ENCODE results near the gene CEP164.
"Not testable (repeated sequence)": the region's sequence is repeated elsewhere in the genome, so short reads cannot be mapped to it uniquely, and the experiment has no call there.

CEP164 gene

DNA sequence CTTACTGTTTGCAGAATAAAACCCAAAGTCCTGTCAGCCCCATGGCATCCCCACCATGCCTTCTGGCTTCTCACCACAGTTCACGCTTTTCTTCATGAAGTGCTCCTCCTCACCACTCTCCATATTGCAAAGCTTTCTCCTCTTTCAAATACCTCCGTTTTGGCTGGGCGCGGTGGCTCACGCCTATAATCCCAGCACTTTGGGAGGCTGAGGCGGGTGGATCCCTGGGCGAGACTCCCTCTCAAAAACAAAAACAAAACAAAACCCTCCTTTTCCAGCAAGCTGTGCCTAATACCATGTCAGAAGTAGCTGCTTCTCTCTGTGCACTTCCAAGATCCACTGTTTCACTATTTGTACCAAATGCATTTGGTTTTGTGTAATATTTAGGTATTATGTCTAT lies 18.3 kb upstream of the CEP164 start:
- DNase-seq: no peak

DNA sequence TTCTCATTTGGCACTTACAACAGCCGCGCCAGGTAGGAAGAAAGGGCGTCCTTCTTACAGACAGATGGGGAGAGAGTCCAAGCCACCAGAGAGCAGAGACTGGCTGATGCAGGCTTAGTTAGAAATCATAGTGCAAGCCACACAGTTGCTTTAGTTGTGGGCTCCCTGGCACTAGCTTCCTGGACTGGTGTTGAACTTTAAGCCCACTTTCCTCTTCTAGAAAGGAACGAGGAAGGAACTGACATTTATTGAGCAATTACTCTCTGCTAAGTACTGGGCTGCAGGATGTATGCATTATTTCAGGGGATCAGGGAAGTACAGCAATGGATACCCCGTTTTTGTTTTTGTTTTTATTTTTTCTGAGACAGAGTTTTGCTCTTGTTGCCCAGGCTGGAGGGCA lies 14.6 kb upstream of the CEP164 start:
- no peak for DNase-seq

DNA sequence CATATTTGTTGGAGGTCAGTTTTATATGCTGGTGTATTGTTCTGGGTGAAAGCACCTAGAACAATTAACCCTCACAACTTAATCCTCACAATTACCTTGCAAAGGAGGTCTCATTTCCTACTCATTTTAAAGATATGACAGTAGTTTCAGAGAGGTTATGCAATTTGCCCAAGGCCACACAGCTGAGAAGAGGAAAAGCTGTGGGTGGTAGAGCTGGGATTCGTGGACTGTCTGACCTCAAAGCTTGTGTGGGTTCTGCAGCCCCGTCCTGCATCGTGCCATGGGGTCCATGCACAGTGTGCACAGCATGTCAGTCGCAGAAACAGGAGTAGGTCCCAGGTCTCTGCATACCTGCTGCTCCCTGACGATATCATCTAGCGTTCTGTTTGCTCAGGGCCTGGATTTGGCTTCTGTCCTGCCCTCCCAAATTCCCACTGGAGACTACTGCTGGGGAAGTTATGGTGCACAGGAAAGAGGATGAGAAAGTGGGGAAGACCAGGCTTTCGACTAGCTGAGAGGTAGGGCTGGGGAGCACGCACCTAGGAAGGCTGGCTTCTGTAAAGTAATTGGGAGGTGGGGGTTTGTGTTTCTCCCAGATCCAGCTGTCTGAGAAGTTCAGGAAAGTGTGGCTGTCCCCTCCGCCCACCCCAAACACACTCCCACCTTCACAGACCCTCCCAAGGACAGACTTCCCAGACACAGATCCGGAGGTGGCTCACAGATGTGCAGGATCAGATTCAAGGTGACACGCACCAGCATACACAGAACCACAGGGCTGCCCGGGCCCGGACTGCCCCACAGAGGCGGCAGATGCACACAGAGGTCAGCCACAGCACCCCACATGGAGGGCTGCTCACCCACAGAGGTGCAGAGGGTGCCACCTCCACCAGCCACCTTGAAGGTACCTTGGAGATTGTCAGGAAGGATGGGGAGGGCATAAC lies 13.6 kb upstream of the CEP164 start:
- no peak for DNase-seq

DNA sequence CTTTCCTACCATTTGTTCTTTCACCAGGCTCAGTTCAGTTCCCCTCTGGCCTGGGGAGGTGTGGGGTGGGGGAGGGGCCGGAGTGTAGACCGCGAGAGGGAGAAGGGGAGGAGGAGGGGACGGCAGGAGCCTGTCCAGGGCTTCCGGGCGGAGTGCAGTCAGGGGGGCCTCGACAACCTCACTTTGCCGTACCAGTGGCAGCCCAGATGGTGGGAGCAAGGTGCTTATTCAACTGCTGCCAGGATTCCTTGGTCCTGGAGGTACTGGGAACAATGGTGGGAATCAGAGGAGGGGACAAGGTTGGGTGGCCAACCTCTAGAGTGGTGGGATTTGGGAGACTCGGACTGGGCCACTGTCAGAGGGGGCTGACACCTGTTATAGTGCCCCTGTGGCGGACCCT lies 12.8 kb upstream of the CEP164 start:
- DNase-seq: no peak

DNA sequence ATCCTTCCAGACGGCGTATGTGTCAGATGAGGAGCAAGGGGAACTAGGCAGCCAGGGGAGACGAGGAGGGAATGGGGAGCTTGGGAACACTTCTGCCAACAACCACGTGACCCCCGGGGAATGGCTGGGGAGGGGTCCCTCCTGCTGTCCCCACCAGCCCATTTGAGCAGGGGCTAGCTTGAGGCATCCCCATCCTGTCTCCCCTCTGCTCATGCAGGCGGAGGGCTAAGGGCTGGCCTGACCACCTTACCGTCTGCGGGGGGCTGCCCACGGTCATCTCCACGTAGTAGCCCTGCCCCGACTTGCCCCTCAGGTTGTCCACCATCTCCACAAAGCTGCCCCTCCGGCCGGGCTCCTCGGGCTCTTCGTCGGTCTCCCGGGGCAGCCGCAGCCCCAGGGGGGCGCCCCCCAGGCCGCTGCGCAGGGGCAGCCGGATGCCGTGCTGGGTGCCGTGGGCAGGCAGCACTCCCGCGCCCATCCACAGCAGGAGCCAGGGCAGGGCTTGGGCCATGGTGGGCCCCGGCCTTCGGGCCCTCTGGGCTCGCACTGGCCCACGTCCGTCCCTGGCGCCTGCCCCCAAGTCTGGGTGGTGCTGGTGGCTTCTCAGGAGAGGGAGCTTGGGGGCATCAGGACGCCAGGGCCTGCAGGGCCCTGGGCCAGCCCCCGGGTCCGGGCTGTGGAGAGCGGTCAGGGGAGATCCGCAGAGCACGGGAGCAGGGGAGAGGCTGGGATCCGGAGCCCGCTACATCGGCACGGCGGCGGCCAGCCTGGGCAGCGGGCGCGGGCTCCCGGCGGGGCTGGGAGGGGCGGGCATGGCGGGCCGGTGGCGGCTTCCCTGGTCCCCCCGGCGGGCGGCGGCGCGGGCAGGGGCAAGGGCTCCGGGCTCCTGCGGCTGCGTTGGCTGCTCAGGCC lies 12.1 kb upstream of the CEP164 start:
- peak; percentile 68 for DNase-seq

DNA sequence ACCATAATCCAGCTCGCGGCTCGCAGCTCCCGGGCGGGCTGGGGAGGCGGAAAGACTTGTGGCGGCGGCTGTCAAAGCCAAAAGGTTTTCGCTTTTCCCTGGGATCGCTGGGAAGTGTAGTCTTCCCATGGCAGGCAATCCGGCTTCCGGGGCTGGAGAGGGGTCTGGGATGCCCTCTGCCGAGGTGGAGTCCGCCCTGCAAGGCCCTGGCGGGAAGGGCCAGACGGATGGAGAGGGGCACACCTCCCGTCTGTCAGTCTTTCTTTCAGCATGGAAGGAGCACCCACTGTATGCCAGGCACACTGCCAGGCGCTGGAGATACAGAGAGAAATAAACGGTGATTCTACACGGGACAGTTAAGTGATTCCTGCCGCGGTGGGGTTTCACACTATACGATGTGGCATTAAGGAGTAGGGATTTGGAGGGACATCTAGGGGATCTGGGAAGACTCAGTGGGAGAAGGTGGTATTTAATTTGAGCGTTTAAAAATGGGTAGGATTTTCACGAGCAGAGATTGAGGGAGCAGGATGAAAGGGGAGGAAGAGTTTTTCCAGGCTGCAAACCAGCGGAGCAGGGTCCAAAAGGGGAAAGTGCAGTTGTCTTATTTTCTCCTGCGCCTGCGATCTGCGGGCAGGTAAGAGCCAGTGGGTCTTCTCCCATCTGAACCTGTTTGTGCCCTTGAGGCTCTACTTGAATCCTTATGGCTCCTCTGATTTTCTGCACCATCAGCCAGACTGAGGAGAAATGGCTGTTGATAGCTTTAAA lies 11.3 kb upstream of the CEP164 start, which contains the start of gene BACE1:
Gene BACE1 (minus strand): TSS at position 60 of the 765 bp plus-strand sequence. CDS start 461 bp downstream, outside the sequence.
- DNase-seq: no peak

DNA sequence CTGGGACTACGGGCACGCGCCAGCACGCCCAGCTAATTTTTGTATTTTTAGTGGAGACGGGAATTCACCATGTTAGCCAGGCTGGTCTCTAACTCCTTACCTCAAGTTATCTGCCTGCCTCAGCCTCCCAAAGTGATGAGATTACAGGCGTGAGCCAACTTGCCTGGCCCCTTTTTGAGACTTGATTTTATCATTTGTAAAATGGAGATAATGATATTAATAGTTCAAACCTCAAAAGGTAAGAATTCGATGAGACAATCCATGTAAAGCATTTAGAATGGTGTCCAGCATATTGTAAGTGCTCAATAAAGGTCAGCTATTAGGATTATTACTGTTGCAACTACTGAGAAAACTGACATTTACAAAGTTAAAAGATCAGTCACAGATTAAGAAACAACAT lies 8.9 kb upstream of the CEP164 start:
- DNase-seq: no peak

DNA sequence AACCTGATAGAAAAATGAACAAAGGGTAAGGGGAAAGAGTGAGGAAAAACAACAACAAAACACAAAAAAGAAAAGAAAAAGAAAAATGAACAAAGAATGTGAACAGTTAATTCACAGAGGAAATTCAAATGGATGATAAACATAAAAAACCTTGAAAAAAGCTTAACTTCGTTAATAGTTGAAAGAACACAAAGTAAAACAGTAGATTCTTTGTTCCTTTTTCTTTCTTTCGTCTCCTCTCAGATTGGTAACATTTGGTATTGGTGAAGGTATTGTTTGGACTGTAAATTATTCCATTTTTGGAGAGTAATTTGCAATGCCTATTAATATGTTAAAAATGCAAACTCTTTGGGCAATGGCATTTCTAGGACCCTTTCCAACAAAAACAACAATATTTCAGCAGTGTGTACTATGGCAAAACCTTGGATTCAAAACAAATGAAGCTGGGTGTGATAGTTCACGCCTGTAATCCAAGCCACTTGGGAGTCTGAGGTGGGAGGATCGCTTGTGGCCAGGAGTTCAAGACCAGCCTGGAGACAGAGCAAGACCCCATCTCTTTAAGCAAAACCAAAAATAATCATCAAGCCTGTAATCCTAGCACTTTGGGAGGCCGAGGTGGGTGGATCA lies 8.3 kb upstream of the CEP164 start:
- DNase-seq: no peak

DNA sequence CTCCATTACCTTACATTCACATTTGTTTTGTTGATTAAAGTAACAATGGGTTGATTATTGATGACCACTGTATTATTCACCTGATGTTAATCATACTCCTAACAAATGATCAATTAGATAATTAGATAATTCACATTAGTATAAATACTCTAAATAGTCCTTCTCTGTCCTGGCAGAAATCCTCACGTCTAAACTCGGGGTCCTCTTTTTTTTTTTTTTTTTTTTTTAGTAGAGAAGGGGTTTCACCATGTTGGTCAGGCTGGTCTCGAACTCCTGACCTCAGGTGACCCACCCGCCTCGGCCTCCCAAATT lies 443 bp upstream of the CEP164 start:
- DNase-seq: not testable (repeated sequence)

DNA sequence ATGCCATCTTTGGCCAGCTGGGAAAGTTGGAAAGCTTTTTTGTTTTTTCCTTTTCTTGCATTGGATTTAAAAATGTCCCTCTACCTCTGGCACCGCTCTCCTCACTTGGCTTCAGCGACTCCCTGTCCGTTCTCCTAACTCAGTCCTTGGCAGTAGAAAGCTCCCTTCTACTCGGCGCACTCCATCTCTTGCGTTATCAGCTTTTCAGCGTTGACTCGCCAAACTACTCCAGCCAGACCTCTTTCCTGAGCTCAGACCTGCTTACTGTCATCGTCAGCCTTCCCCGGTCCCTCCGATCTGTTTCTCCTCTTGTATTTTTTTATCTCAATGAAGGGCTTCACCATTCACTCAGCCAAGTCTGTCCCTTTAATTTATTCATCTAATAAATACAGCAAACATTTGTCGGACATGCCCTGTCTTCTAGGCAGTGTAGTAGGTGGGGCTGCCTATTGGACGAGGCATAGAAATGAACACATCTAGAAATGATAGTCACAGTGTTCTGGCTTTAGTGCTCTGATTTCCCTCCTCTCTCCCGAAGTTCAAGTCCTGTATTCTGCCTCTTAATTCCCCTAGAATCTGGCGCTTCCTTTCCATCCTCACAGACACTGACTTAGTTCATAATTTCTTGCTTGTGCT lies 839 bp downstream of the CEP164 start:
- no peak for DNase-seq

DNA sequence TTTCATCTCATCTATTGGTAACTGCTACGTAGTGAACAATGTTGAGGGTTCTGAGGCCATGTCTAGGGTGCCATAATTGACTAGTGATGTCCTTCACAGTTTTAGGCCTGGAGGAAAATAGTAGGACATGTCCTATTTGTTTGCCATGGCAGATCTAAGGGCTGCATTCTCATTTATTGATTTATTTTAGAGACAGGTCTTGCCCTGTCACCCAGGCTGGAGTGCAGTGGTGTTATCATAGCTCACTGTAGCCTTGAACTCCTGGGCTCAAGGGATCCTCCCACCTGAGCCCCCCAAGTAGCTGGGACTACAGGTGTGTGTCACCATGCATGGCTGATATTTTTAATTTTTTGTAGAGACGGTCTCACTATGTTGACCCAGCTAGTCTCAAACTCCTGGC lies 5.2 kb downstream of the CEP164 start:
- no peak for DNase-seq

DNA sequence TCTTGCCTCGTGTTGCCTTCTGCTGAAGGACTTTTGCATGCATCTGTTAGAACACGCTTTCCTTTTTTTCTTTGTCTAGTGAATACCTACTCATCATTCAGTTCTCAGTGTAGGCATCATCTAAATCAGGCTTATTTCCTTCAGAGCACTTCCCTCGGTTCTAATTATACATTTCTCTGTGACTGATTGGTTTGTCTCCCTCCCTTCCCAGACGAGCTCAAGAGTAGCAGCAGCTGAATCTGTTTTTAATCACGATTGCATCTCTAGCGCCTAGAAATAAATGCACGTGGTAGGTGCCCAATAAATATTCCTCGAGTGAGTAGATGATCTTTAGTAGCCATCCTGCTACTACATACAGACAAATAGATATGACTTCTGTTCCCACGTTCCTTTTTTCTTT lies 6.3 kb downstream of the CEP164 start:
- no peak for DNase-seq

DNA sequence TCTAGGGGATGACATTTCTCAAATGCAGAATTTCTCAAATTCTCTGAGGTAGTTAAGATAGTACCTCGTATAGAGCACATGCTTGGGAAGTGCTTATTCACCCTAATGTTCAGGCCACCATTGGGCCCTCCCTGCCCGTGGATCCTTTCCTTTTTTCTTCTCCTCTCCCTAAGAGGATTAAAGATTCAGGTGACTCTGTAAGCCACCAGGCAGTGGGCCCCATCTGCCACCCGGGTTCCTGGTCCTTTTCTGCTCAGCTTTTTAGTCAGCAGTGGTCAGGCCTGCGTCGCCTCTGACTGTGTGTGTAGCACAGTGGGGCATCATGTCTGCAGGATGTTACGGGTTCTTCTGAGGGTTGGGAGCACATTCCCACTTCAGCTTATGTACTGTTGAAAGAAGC lies 7.2 kb downstream of the CEP164 start:
- no peak for DNase-seq

DNA sequence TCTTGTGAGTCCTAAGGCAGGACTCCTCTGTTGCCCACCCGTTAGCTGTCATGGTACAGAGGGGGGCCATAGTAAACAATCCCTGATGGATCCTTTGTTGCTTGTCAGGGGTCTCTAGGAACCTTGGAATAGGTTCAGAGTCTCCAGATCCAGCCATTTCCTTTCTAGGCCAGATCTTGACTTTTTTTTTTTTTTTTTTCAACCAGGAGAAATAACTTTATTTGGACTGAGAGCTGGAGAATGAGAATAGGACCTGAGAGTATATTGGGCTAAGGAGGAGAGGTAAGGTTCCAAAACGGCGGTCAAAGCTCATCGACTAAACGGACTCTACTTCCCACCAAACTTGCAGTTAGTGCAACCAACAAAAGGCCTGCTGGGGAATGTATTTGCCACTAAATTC lies 7.7 kb downstream of the CEP164 start:
- DNase-seq: no peak

DNA sequence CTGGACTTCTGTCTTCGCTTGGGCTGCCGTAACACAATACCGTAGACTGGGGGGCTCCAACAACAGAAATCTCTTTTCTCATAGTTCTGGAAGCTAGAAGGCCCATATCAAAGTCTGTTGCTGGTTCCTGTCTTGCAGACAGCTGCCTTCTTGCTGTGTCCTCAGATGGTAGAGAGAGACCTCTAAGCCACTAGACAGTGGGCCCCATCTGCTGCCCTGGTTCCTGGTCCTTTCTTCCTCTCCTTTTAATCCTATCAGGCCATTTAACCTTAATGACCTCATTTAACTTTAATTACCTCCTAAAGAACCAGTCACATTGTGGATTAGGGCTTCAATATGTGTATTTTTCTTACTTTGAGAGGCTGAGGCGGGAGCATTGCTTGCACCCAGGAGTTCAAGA lies 9.4 kb downstream of the CEP164 start:
- DNase-seq: no peak

DNA sequence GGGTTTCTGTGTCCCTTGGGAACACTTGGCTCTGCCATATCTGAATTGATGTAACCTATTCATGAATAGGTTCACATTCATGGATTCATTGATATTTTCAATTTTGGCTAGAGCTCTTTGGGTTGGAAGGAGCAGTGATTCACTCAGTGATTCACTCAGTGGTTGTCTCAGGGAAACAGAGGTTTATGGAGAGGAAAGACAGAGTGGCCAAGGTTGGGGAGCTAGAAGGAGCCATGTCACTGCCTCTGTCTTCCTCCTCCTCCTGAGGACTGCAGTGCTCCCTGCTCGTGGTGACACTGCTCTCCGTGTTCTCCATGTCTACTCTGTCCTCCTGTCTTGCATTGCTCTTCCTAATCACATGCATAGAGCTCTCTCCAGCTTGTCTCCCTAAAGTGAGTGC lies 17.4 kb downstream of the CEP164 start:
- DNase-seq: no peak

DNA sequence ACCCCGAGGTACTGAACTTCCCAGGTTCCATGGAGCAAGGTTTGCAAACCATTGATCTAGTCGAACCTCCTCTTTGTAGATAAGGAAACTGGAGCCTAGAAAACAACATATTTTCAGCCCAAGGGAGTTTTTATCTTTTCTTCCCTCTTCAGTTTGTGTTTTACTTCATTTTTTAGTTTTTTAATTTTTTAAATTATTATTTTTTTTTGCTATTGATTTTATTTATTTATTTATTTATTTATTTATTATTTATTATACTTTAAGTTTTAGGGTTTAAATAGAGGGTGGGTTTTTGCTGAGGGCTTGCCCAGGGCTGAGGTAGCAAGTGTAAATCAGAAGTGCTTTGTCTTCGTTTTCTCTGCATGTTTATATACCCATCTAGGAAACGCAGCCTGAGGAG lies 26.9 kb downstream of the CEP164 start:
- DNase-seq: no peak

DNA sequence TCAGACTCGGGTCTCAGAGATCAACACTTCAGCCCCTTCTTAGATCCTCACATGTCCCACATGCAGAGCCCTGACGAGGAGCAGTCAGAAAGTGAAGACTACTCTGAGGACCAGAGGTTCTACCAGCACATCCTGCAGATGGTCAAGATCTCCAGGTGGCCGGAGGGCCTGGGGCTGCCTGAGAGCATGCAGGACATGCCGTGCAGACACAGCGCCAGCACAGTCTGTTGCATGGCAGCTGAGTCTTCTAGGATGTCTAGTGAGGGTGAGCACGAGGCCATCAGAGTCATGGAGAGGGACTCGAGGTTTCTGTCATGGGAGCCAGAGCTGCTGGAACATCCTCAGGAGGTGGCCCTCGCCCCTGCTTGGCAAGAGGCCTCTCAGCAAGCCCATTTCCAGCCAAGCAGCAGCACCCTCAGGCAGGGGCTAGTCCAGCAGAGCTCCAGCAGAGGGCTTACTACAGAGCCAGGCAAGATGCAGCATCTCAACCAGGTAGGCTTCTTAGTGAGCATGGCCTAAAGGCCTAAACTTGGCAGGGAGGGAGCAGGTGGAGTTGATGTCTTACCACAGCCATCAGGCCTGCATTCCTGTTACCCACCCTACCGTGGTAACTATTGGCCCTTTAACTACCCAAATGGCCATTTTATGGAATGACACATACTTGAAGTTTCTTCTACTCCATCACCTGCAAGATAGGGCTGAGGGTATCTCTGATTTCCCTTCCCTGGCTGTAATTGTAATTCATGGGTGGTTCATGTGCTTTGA lies 28.7 kb downstream of the CEP164 start:
- DNase-seq: no peak

DNA sequence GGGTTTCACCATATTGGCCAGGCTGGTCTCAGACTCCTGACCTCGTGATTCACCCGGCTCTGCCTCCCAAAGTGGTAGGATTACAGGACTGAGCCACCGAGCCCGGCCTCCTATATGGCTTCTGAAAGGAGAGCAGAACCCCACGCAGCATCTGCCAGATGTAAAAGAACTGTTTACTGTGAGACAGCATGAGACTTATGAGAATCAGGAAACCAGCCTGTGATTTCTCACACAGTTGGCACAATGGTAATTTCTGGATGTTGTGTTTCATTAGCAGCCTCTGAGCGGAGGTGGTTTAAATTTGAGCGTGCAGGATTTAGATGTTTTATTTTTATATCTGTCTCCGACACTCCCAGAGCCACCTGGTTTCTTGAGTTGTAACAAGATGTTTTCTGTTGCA lies 33.8 kb downstream of the CEP164 start:
- DNase-seq: no peak

DNA sequence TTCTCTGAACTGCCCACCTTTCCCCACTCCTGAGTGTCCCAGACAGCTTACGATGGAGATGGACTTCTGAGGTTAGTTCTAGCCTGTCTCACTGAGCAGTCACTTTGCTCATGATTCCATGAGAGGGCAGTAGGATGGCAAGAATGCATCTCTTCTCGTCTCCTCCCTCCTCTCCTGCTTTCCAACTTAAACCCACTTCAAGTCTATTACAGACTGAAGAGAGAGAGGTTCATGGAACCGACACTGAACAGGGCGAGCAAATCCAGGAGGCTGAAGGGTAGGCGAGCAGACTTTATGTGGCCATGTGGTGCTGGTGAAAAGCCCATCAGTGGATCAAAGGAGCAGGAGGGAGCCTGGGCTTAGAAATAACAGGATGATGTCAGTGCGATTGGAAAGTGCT lies 38.6 kb downstream of the CEP164 start:
- DNase-seq: no peak

DNA sequence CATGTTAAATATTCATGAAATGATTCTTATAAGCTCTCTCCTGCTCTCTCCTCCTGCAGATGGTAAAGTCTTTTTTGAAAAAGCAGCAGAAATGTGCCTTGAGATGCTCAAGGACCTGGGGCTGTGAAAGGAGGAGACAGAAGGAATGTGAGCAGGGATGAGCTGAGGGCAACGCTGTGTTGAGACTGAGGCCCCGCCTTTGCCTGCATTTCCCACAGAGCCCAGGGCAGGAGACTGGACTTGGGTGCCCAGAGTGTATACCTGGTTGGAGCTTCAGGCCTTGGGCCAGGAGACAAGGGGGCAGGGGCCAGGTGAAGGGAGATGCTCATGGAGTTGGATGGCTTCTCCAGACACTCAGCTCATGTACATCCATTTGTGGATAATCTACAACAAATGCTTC lies 39.2 kb downstream of the CEP164 start:
- no peak for DNase-seq
